ENCODE measurements around the gene TTC23. TPM values are rescaled to one million over a fixed set of nuclear protein-coding genes. Genes with fewer than 3 reads are reported as not detected.

TTC23 gene
- total RNA-seq, 1 donor from 2014 or later, result 45.3 TPM

- Mint-ChIP-seq H3K4me1 (peaks cover 21% of the 10 kb centered on the region), H3K36me3 (peaks cover 34% of the 10 kb centered on the region), H3K4me3 (no peak overlapping the region), H3K27me3 (ENCODE audit: insufficient read depth, low read depth) (no peaks in the 10 kb centered on the region), H3K27ac (no peak overlapping the region), H3K9me3 (no peaks in the 10 kb centered on the region)
- H3K4me2 ChIP-seq, result no peak overlapping the region
- H3K9ac ChIP-seq, result no peak overlapping the region
- no peaks in the 10 kb centered on the region for H4K20me1 ChIP-seq (ENCODE audit: low read depth)
- no peak for DNase-seq (ENCODE audit: low spot score)
- no peaks in the 10 kb centered on the region for H3K79me2 ChIP-seq (ENCODE audit: low read depth)
- no peak overlapping the region for H2AFZ ChIP-seq (replicated peaks)
- H3K36me3 ChIP-seq, result no peaks in the 10 kb centered on the region
- H3F3A ChIP-seq (ENCODE audit: low read depth), result no peaks in the 10 kb centered on the region
- H3K27ac ChIP-seq, result no peak overlapping the region
- H3K27me3 ChIP-seq, result no peaks in the 10 kb centered on the region
- no peaks in the 10 kb centered on the region for H3K4me1 ChIP-seq
- TF ChIP-seq CTCF (IDR thresholded peaks at IDR 0.05) (no peak), EZH2phosphoT487 (IDR thresholded peaks at IDR 0.05) (no peak), EZH2 (IDR thresholded peaks at IDR 0.05) (no peak)
- no peaks in the 10 kb centered on the region for H3K9me3 ChIP-seq (ENCODE audit: low read depth)
- no peak overlapping the region for H3K4me3 ChIP-seq
Observed at GRCh38 chr15:99130314-99130713, 119.1 kb downstream of the TTC23 start.

DNA sequence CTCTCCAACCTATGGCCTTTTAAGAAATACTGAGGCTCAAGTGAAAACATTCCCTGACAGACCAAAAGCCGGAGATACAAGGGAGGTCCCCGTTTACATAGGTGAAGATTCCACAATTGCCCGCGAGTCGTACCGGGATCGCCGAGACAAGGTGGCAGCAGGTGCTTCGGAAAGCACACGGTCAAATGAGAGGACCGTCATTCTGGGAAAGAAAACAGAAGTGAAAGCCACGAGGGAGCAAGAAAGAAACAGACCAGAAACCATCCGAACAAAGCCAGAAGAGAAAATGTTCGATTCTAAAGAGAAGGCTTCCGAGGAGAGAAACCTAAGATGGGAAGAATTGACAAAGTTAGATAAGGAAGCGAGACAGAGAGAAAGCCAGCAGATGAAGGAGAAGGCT, 119.7 kb downstream of the TTC23 start:
- Histone ChIP-seq H3K4me3 (no peak overlapping the region), H2AFZ (replicated peaks) (no peak overlapping the region), H4K20me1 (ENCODE audit: low read depth) (no peaks in the 10 kb centered on the region), H3K79me2 (ENCODE audit: low read depth) (no peaks in the 10 kb centered on the region), H3K9me3 (ENCODE audit: low read depth) (no peaks in the 10 kb centered on the region), H3F3A (ENCODE audit: low read depth) (no peaks in the 10 kb centered on the region), H3K27me3 (no peaks in the 10 kb centered on the region), H3K27ac (no peak overlapping the region), H3K36me3 (no peaks in the 10 kb centered on the region), H3K4me1 (no peaks in the 10 kb centered on the region), H3K4me2 (no peak overlapping the region), H3K9ac (no peak overlapping the region)
- Mint-ChIP-seq H3K36me3 (peaks cover 34% of the 10 kb centered on the region), H3K4me1 (peaks cover 18% of the 10 kb centered on the region), H3K27me3 (ENCODE audit: insufficient read depth, low read depth) (no peaks in the 10 kb centered on the region), H3K4me3 (no peak overlapping the region), H3K27ac (peak overlapping the region; percentile 1), H3K9me3 (no peaks in the 10 kb centered on the region)
- no peak for DNase-seq (ENCODE audit: low spot score)
- TF ChIP-seq CTCF (IDR thresholded peaks at IDR 0.05) (no peak), EZH2phosphoT487 (IDR thresholded peaks at IDR 0.05) (no peak), EZH2 (IDR thresholded peaks at IDR 0.05) (no peak)

DNA sequence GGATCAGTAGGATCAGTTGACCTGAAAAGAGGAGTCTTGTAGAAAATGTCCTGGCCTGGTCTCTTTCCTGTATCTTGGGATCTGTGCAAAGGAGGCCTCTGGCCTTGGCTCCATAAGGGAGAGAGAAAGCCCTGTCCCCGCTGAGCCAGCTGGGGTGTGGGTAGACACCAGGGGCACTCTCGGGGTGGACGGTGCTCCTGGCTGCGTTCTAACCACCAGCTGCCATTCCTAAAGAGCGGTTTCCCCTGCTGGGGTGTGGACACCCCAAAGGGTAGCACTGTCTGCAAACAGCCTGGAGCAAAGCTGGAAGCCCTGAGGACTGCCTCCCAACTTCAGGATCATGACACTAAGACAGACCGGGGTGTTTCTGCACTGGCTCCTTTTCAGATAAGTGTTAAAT, 121.0 kb downstream of the TTC23 start:
- H3K4me1 Mint-ChIP-seq, result peaks cover 30% of the 10 kb centered on the region
- no peak overlapping the region for H3K27ac Mint-ChIP-seq
- H2AFZ ChIP-seq (replicated peaks), result no peak overlapping the region
- H3F3A ChIP-seq (ENCODE audit: low read depth), result no peaks in the 10 kb centered on the region
- no peaks in the 10 kb centered on the region for H3K79me2 ChIP-seq (ENCODE audit: low read depth)
- DNase-seq (ENCODE audit: low spot score), result no peak
- H3K4me3 ChIP-seq, result no peak overlapping the region
- peaks cover 2% of the 10 kb centered on the region for H3K27me3 Mint-ChIP-seq (ENCODE audit: insufficient read depth, low read depth)
- no peak overlapping the region for H3K27ac ChIP-seq
- H3K9me3 Mint-ChIP-seq, result no peaks in the 10 kb centered on the region
- no peak for TF ChIP-seq EZH2phosphoT487 (IDR thresholded peaks at IDR 0.05)
- no peak for TF ChIP-seq CTCF (IDR thresholded peaks at IDR 0.05)
- TF ChIP-seq EZH2 (IDR thresholded peaks at IDR 0.05), result no peak
- H4K20me1 ChIP-seq (ENCODE audit: low read depth), result no peaks in the 10 kb centered on the region
- peaks cover 34% of the 10 kb centered on the region for H3K36me3 Mint-ChIP-seq
- no peaks in the 10 kb centered on the region for H3K9me3 ChIP-seq (ENCODE audit: low read depth)
- peaks cover 9% of the 10 kb centered on the region for H3K4me1 ChIP-seq
- no peak overlapping the region for H3K4me2 ChIP-seq
- H3K27me3 ChIP-seq, result no peaks in the 10 kb centered on the region
- no peak overlapping the region for H3K4me3 Mint-ChIP-seq
- no peaks in the 10 kb centered on the region for H3K36me3 ChIP-seq
- H3K9ac ChIP-seq, result no peak overlapping the region

All from neural progenitor cell (in vitro differentiated cells).